ENCODE results near the gene COL8A1.

Gene COL8A1

GRCh38 chr3:99663977-99664376, 25.6 kb downstream of the COL8A1 start:
- in situ Hi-C loops (cut with HindIII; ENCODE audit: low pct_ligation_motif_present, low pct_unique_long_range_greater_than_20kb, low sequenced_read_pairs), result no loop called here
- DNase-seq, result no peak

- no peak for DNase-seq
- in situ Hi-C loops (cut with HindIII; ENCODE audit: low pct_ligation_motif_present, low pct_unique_long_range_greater_than_20kb, low sequenced_read_pairs), result no loop called here
Observed at GRCh38 chr3:99665017-99665416, 26.6 kb downstream of the COL8A1 start.

- in situ Hi-C loops (cut with HindIII; ENCODE audit: low pct_ligation_motif_present, low pct_unique_long_range_greater_than_20kb, low sequenced_read_pairs), result no loop called here
- peak; percentile 62 for DNase-seq
Observed at GRCh38 chr3:99666201-99666600, 27.8 kb downstream of the COL8A1 start.

- DNase-seq, result no peak
- in situ Hi-C loops (cut with HindIII; ENCODE audit: low pct_ligation_motif_present, low pct_unique_long_range_greater_than_20kb, low sequenced_read_pairs), result no loop called here
Observed at GRCh38 chr3:99668044-99668443, 29.6 kb downstream of the COL8A1 start.

- DNase-seq, result no peak
- in situ Hi-C loops (cut with HindIII; ENCODE audit: low pct_ligation_motif_present, low pct_unique_long_range_greater_than_20kb, low sequenced_read_pairs), result no loop called here
Observed at GRCh38 chr3:99669879-99670555, 31.6 kb downstream of the COL8A1 start.

- in situ Hi-C loops (cut with HindIII; ENCODE audit: low pct_ligation_motif_present, low pct_unique_long_range_greater_than_20kb, low sequenced_read_pairs), result no loop called here
- no peak for DNase-seq
Observed at GRCh38 chr3:99670556-99670950, 32.2 kb downstream of the COL8A1 start.

GRCh38 chr3:99674086-99674789, 35.8 kb downstream of the COL8A1 start:
- no peak for DNase-seq
- in situ Hi-C loops (cut with HindIII; ENCODE audit: low pct_ligation_motif_present, low pct_unique_long_range_greater_than_20kb, low sequenced_read_pairs), result no loop called here

- DNase-seq, result no peak
- in situ Hi-C loops (cut with HindIII; ENCODE audit: low pct_ligation_motif_present, low pct_unique_long_range_greater_than_20kb, low sequenced_read_pairs), result no loop called here
Observed at GRCh38 chr3:99678023-99678422, 39.6 kb downstream of the COL8A1 start.

GRCh38 chr3:99678896-99679295, 40.5 kb downstream of the COL8A1 start:
- in situ Hi-C loops (cut with HindIII; ENCODE audit: low pct_ligation_motif_present, low pct_unique_long_range_greater_than_20kb, low sequenced_read_pairs), result no loop called here
- DNase-seq, result no peak

GRCh38 chr3:99681512-99681911, 43.1 kb downstream of the COL8A1 start:
- in situ Hi-C loops (cut with HindIII; ENCODE audit: low pct_ligation_motif_present, low pct_unique_long_range_greater_than_20kb, low sequenced_read_pairs), result no loop called here
- no peak for DNase-seq

GRCh38 chr3:99681976-99682375, 43.6 kb downstream of the COL8A1 start:
- in situ Hi-C loops (cut with HindIII; ENCODE audit: low pct_ligation_motif_present, low pct_unique_long_range_greater_than_20kb, low sequenced_read_pairs), result no loop called here
- DNase-seq, result no peak

GRCh38 chr3:99683465-99683864, 45.1 kb downstream of the COL8A1 start:
- no peak for DNase-seq
- in situ Hi-C loops (cut with HindIII; ENCODE audit: low pct_ligation_motif_present, low pct_unique_long_range_greater_than_20kb, low sequenced_read_pairs), result no loop called here

- in situ Hi-C loops (cut with HindIII; ENCODE audit: low pct_ligation_motif_present, low pct_unique_long_range_greater_than_20kb, low sequenced_read_pairs), result no loop called here
- no peak for DNase-seq
Observed at GRCh38 chr3:99683876-99684275, 45.5 kb downstream of the COL8A1 start.

- no peak for DNase-seq
- in situ Hi-C loops (cut with HindIII; ENCODE audit: low pct_ligation_motif_present, low pct_unique_long_range_greater_than_20kb, low sequenced_read_pairs), result no loop called here
Observed at GRCh38 chr3:99684644-99685043, 46.2 kb downstream of the COL8A1 start.

GRCh38 chr3:99686469-99686868, 48.1 kb downstream of the COL8A1 start:
- no peak for DNase-seq
- in situ Hi-C loops (cut with HindIII; ENCODE audit: low pct_ligation_motif_present, low pct_unique_long_range_greater_than_20kb, low sequenced_read_pairs), result no loop called here

- DNase-seq, result peak; percentile 65
- in situ Hi-C loops (cut with HindIII; ENCODE audit: low pct_ligation_motif_present, low pct_unique_long_range_greater_than_20kb, low sequenced_read_pairs), result no loop called here
Observed at GRCh38 chr3:99686955-99687612, 48.7 kb downstream of the COL8A1 start.

- no peak for DNase-seq
- in situ Hi-C loops (cut with HindIII; ENCODE audit: low pct_ligation_motif_present, low pct_unique_long_range_greater_than_20kb, low sequenced_read_pairs), result no loop called here
Observed at GRCh38 chr3:99690761-99691369, 52.5 kb downstream of the COL8A1 start.

GRCh38 chr3:99693636-99694035, 55.2 kb downstream of the COL8A1 start:
- DNase-seq, result no peak
- in situ Hi-C loops (cut with HindIII; ENCODE audit: low pct_ligation_motif_present, low pct_unique_long_range_greater_than_20kb, low sequenced_read_pairs), result no loop called here

- no peak for DNase-seq
- in situ Hi-C loops (cut with HindIII; ENCODE audit: low pct_ligation_motif_present, low pct_unique_long_range_greater_than_20kb, low sequenced_read_pairs), result no loop called here
Observed at GRCh38 chr3:99696497-99696896, 58.1 kb downstream of the COL8A1 start.

Measured in ACHN (cell line).